ENCODE results near the gene DIS3. TPM values are rescaled to one million over a fixed set of nuclear protein-coding genes. Genes with fewer than 3 reads are reported as not detected.
A peak's percentile ranks its signal among the peaks of the same experiment; 100 is the strongest.

The DIS3 gene
- total RNA-seq, 1 experiment from 2014 or later: 21.8 TPM

GRCh38 chr13:72728290-72728605, 53.5 kb downstream of the DIS3 start:
- ChIA-PET POLR2A (no interaction called here), CTCF (no interaction called here)
- Histone ChIP-seq H3K36me3 (ENCODE audit: control insufficient read depth, insufficient read depth, low read length) (peaks cover 7% of the 10 kb centered on the region), H3K27me3 (ENCODE audit: control insufficient read depth, insufficient read depth, low read length) (no peaks in the 10 kb centered on the region), H3K9me3 (ENCODE audit: control insufficient read depth, insufficient read depth, low read depth, low read length) (no peaks in the 10 kb centered on the region), H3K4me3 (ENCODE audit: low read depth in 2 of 2, low read length in 2 of 2) (peak overlapping the region; percentile 84 to 92), H3K27ac (ENCODE audit: low read length) (peak overlapping the region; percentile 89), H3K4me1 (ENCODE audit: control insufficient read depth, insufficient read depth, low read length) (no peaks in the 10 kb centered on the region; the same call in none of the 2 replicates)
- BruUV-seq (replicated peaks): no TSS peak
- intact Hi-C loops (cut with micrococcal nuclease; ENCODE audit: unreplicated experiment): no loop called here
- DNase-seq (ENCODE audit: low read depth, low spot score) (no peak), ATAC-seq (no peak)
- in situ Hi-C loops (cut with HindIII; ENCODE audit: low pct_unique_long_range_greater_than_20kb, low sequenced_read_pairs): no loop called here
- TF ChIP-seq REST (IDR thresholded peaks at IDR 0.05; ENCODE audit: insufficient read depth in 1 of 2, low read depth in 2 of 2, low read length in 1 of 2): no peak

GRCh38 chr13:72727417-72728289, 54.0 kb downstream of the DIS3 start, which contains the start of the genes BORA and MZT1:
TSS of gene BORA (plus strand) at chr13:72727923. CDS start at chr13:72728941, 1,018 bp downstream.
TSS of gene MZT1 (minus strand) at chr13:72727629. CDS start at chr13:72727602, 27 bp downstream.
- ChIA-PET POLR2A (no interaction called here), CTCF (no interaction called here)
- Histone ChIP-seq H3K4me3 (ENCODE audit: low read depth in 2 of 2, low read length in 2 of 2) (peak within 1 kb of the TSS; percentile 84 to 92), H3K27ac (ENCODE audit: low read length) (peak within 1 kb of the TSS; percentile 89), H3K27me3 (ENCODE audit: control insufficient read depth, insufficient read depth, low read length) (no peaks in the 10 kb centered on the region), H3K9me3 (ENCODE audit: control insufficient read depth, insufficient read depth, low read depth, low read length) (no peaks in the 10 kb centered on the region), H3K4me1 (ENCODE audit: control insufficient read depth, insufficient read depth, low read length) (no peaks in the 10 kb centered on the region; the same call in none of the 2 replicates), H3K36me3 (ENCODE audit: control insufficient read depth, insufficient read depth, low read length) (peaks cover 7% of the 10 kb centered on the region)
- in situ Hi-C loops (cut with HindIII; ENCODE audit: low pct_unique_long_range_greater_than_20kb, low sequenced_read_pairs): no loop called here
- peak; percentile 88 for DNase-seq (ENCODE audit: low read depth, low spot score)
- intact Hi-C loops (cut with micrococcal nuclease; ENCODE audit: unreplicated experiment): no loop called here
- peak; percentile 98 for ATAC-seq
- TF ChIP-seq REST (IDR thresholded peaks at IDR 0.05; ENCODE audit: insufficient read depth in 1 of 2, low read depth in 2 of 2, low read length in 1 of 2) (no peak), SIN3A (IDR thresholded peaks at IDR 0.05; ENCODE audit: borderline replicate concordance, insufficient read depth, low read depth, low read length) (peak; percentile 48; the same call in 1 of the 2 replicates), TCF7L2 (IDR thresholded peaks at IDR 0.05; ENCODE audit: low read depth, low read length) (no peak), POLR2AphosphoS5 (IDR thresholded peaks at IDR 0.05; ENCODE audit: low read depth, low read length) (peak; percentile 63), CTCF (IDR thresholded peaks at IDR 0.05) (no peak)
- BruUV-seq (replicated peaks): no TSS peak
